Gastroesophageal sphincter (tissue), 4 donors: Measurements from ENCODE around the gene PHF12. TPM values are rescaled to one million over a fixed set of nuclear protein-coding genes. Genes with fewer than 3 reads are reported as not detected.

Experiments
- ATAC-seq: fragments of 150-250 bp; one replicate; pipeline ENCODE4 v1.9.1; 2016; ENCODE audit warnings: mild to moderate bottlenecking, moderate library complexity
- H3K27ac ChIP-seq, 4 donors: fragments of 200-600 bp; sonication (generic) in 3 of 4; 1 replicate in 3 of 4; 2 replicates in 1 of 4; pipeline ENCODE4 v1.5.1; 2016 to 2019
- H3K27me3 ChIP-seq: fragments of 200-600 bp; sonication (generic); one replicate; pipeline ENCODE4 v1.5.1; 2019
- H3K36me3 ChIP-seq, 2 donors: fragments of 200-600 bp; sonication (generic); one replicate each; pipeline ENCODE4 v1.5.1; 2019; ENCODE audit warnings: control low read depth in 1 of 2
- H3K4me1 ChIP-seq, 3 donors: fragments of 200-600 bp; sonication (generic); 1 replicate in 2 of 3; 2 replicates in 1 of 3; pipeline ENCODE4 v1.5.1; 2016 to 2019; ENCODE audit warnings: control low read depth in 2 of 3
- H3K4me3 ChIP-seq, 2 donors: fragments of 200-600 bp; sonication (generic); one replicate each; pipeline ENCODE4 v1.5.1; 2019; ENCODE audit warnings: mild to moderate bottlenecking in 1 of 2, moderate library complexity in 1 of 2
- H3K9me3 ChIP-seq, 3 donors: fragments of 200-600 bp; sonication (generic); one replicate each; pipeline ENCODE4 v1.5.1; 2017 to 2019; ENCODE audit warnings: control low read depth in 2 of 3
- CTCF ChIP-seq, 4 experiments: fragments of 200-600 bp in 2 of 4; fragments of 450-650 bp in 2 of 4; sonication (generic) in 1 of 4; IDR thresholded peaks; one replicate each; pipeline ENCODE4 v1.5.1; 2017 to 2019; ENCODE audit warnings: antibody characterized with exemption in 4 of 4, mild to moderate bottlenecking in 2 of 4, moderate library complexity in 2 of 4
- EP300 ChIP-seq: sonication (generic); formaldehyde crosslinking; IDR thresholded peaks from one replicate; pipeline ENCODE4 v1.6.1; 2017; ENCODE audit warnings: antibody characterized with exemption, mild to moderate bottlenecking
- POLR2A ChIP-seq, 2 donors: fragments of 450-650 bp; IDR thresholded peaks; one replicate each; pipeline ENCODE4 v1.6.1; 2017; ENCODE audit warnings: antibody characterized with exemption in 2 of 2, mild to moderate bottlenecking in 2 of 2, moderate library complexity in 1 of 2
- POLR2AphosphoS5 ChIP-seq: sonication (generic); formaldehyde crosslinking; IDR thresholded peaks from one replicate; pipeline ENCODE4 v1.6.1; 2017; ENCODE audit warnings: antibody characterized with exemption
- WGBS, 2 donors: methylation state at CpG; one replicate each; pipeline ENCODE4 v1.1.5; 2018; ENCODE audit warnings: low coverage in 1 of 2; 5-methylcytosine and 5-hydroxymethylcytosine counted together
- total RNA-seq, 4 donors: library from RNA; depleted of rRNA; stranded (reverse); fragments of >200 nt; gene quantifications; one replicate each; pipeline ENCODE4 v1.1.0, GENCODE V29; 2016

Gene PHF12
- total RNA-seq, 4 donors from 2014 or later = 20.2 to 46.9 (median 37.8) TPM

GRCh38 chr17:28944862-28945741 lies 6.2 kb downstream of the PHF12 start:
- WGBS, 2 donors = 22 to 26% methylated on average over 7 to 8 of the region's 8 CpGs
- Histone ChIP-seq H3K27me3 (no peaks in the 10 kb centered on the region), H3K9me3 (no peaks in the 10 kb centered on the region), H3K4me1 (peaks cover 6 to 91% (median 51%) of the 10 kb centered on the region in 3 donors), H3K36me3 (no peaks in the 10 kb centered on the region), H3K27ac (peak overlapping the region in 3 of 4 donors; percentile 60 to 99 (median 95)), H3K4me3 (no peak overlapping the region)
- no peak for ATAC-seq
- TF ChIP-seq EP300 (no peak), POLR2AphosphoS5 (no peak), POLR2A (IDR thresholded peaks at IDR 0.05) (no peak), CTCF (IDR thresholded peaks at IDR 0.05) (no peak)

- no peak for TF ChIP-seq POLR2AphosphoS5
- no peak for TF ChIP-seq EP300
- TF ChIP-seq POLR2A (IDR thresholded peaks at IDR 0.05) = no peak
- TF ChIP-seq CTCF (IDR thresholded peaks at IDR 0.05) = no peak
- Histone ChIP-seq H3K4me1 (peaks cover 11 to 95% (median 58%) of the 10 kb centered on the region in 3 donors), H3K36me3 (no peaks in the 10 kb centered on the region), H3K27me3 (no peaks in the 10 kb centered on the region), H3K9me3 (no peaks in the 10 kb centered on the region), H3K27ac (no peak overlapping the region), H3K4me3 (no peak overlapping the region)
- no peak for ATAC-seq
- 60 to 79% methylated on average over 1 to 4 of the region's 4 CpGs for WGBS, 2 donors
Measured at GRCh38 chr17:28944343-28944742, 7.0 kb downstream of the PHF12 start.

GRCh38 chr17:28942925-28943324 lies 8.4 kb downstream of the PHF12 start:
- no peaks in the 10 kb centered on the region for H3K27me3 ChIP-seq
- WGBS, 2 donors = 78 to 92% methylated on average over 2 of the region's 2 CpGs
- no peak for ATAC-seq
- no peaks in the 10 kb centered on the region for H3K36me3 ChIP-seq
- H3K4me1 ChIP-seq = peaks cover 20 to 97% (median 64%) of the 10 kb centered on the region in 3 donors
- no peak overlapping the region for H3K27ac ChIP-seq
- H3K9me3 ChIP-seq = no peaks in the 10 kb centered on the region
- TF ChIP-seq CTCF (IDR thresholded peaks at IDR 0.05) (no peak), POLR2AphosphoS5 (no peak), EP300 (no peak), POLR2A (IDR thresholded peaks at IDR 0.05) (no peak)
- no peak overlapping the region for H3K4me3 ChIP-seq

- Histone ChIP-seq H3K4me1 (peaks cover 23 to 97% (median 65%) of the 10 kb centered on the region in 3 donors), H3K27ac (peak overlapping the region in 1 of 4 donors; percentile 9), H3K27me3 (no peaks in the 10 kb centered on the region), H3K4me3 (no peak overlapping the region), H3K36me3 (no peaks in the 10 kb centered on the region), H3K9me3 (no peaks in the 10 kb centered on the region)
- WGBS, 2 donors = 73 to 91% methylated on average over 1 of the region's 1 CpG
- TF ChIP-seq EP300 (no peak), POLR2AphosphoS5 (no peak), CTCF (IDR thresholded peaks at IDR 0.05) (no peak), POLR2A (IDR thresholded peaks at IDR 0.05) (no peak)
- ATAC-seq = no peak
Measured at GRCh38 chr17:28941251-28941650, 10.1 kb downstream of the PHF12 start.

GRCh38 chr17:28940675-28941074 lies 10.6 kb downstream of the PHF12 start:
- ATAC-seq = no peak
- Histone ChIP-seq H3K4me1 (peaks cover 21 to 97% (median 62%) of the 10 kb centered on the region in 3 donors), H3K27me3 (no peaks in the 10 kb centered on the region), H3K27ac (no peak overlapping the region), H3K4me3 (no peak overlapping the region), H3K36me3 (no peaks in the 10 kb centered on the region), H3K9me3 (no peaks in the 10 kb centered on the region)
- WGBS, 2 donors = 0 to 64% methylated on average over 1 to 2 of the region's 3 CpGs
- TF ChIP-seq EP300 = no peak
- no peak for TF ChIP-seq POLR2AphosphoS5
- TF ChIP-seq CTCF (IDR thresholded peaks at IDR 0.05) = no peak
- TF ChIP-seq POLR2A (IDR thresholded peaks at IDR 0.05) = no peak
